IPS-NIHi11 (cell line): Measurements from ENCODE around the gene REN.

Source experiments
- DNase-seq: peaks from one replicate; pipeline ENCODE4 v3.0.0; 2012; ENCODE audit warnings: mixed read lengths, low spot score

The REN gene

GRCh38 chr1:204130981-204131892 is 34.9 kb downstream of the REN start:
- no peak for DNase-seq

- DNase-seq, result no peak
Observed at GRCh38 chr1:204130178-204130577, 36.0 kb downstream of the REN start.

- peak; percentile 96 for DNase-seq
Observed at GRCh38 chr1:204128964-204129896, 36.9 kb downstream of the REN start.

GRCh38 chr1:204128464-204128963 is 37.6 kb downstream of the REN start:
- DNase-seq, result no peak

GRCh38 chr1:204127597-204128242 is 38.4 kb downstream of the REN start:
- DNase-seq, result peak; percentile 74

- no peak for DNase-seq
Observed at GRCh38 chr1:204126956-204127355, 39.2 kb downstream of the REN start.

GRCh38 chr1:204126386-204126785 is 39.8 kb downstream of the REN start:
- no peak for DNase-seq

- no peak for DNase-seq
Observed at GRCh38 chr1:204125759-204126351, 40.3 kb downstream of the REN start.

GRCh38 chr1:204124639-204125038 is 41.5 kb downstream of the REN start:
- no peak for DNase-seq

GRCh38 chr1:204123376-204123775 is 42.8 kb downstream of the REN start:
- DNase-seq, result peak; percentile 83

- DNase-seq, result no peak
Observed at GRCh38 chr1:204121840-204122555, 44.1 kb downstream of the REN start.

GRCh38 chr1:204116539-204116938 is 49.6 kb downstream of the REN start:
- no peak for DNase-seq

- DNase-seq, result no peak
Observed at GRCh38 chr1:204115116-204115515, 51.0 kb downstream of the REN start.

GRCh38 chr1:204114606-204115005 is 51.5 kb downstream of the REN start:
- no peak for DNase-seq

- DNase-seq, result no peak
Observed at GRCh38 chr1:204113896-204114295, 52.2 kb downstream of the REN start.

- no peak for DNase-seq
Observed at GRCh38 chr1:204112876-204113730, 53.0 kb downstream of the REN start.

GRCh38 chr1:204110894-204111633 is 55.1 kb downstream of the REN start:
- no peak for DNase-seq

GRCh38 chr1:204108312-204109141 is 57.6 kb downstream of the REN start:
- peak; percentile 88 for DNase-seq
